HCT116 (cell line): ENCODE results near the gene C8A.

Experiments used
- ELF1 ChIP-seq: IDR thresholded peaks from 2 replicates; pipeline ENCODE4 v1.6.1; 2012; ENCODE audit warnings: low read depth, borderline replicate concordance
- JUND ChIP-seq: IDR thresholded peaks from 2 replicates; pipeline ENCODE4 v1.6.1; 2012
- POLR2A ChIP-seq: IDR thresholded peaks from 2 replicates; pipeline ENCODE4 v1.7.0; 2011; ENCODE audit warnings: borderline replicate concordance; ENCODE audit not compliant: insufficient read depth, insufficient read length; ENCODE audit errors: extremely low read depth
- POLR2AphosphoS5 ChIP-seq: IDR thresholded peaks from 2 replicates; pipeline ENCODE4 v1.6.1; 2011; ENCODE audit warnings: mild to moderate bottlenecking, low read depth, low read length, moderate library complexity
- YY1 ChIP-seq: IDR thresholded peaks from 2 replicates; pipeline ENCODE4 v1.6.1; 2011; ENCODE audit warnings: low read length, low read depth, moderate library complexity, mild to moderate bottlenecking; ENCODE audit not compliant: insufficient replicate concordance; ENCODE audit errors: extremely low read depth
- ZFX ChIP-seq: fragments of 450-650 bp; IDR thresholded peaks from 2 replicates; pipeline ENCODE4 v1.6.1; 2017
- TF ChIP-seq, protein P1 (sequence below), 3 experiments: fragments of 200-600 bp in 1 of 3; sonication (generic) in 1 of 3; IDR thresholded peaks in 2 of 3; conservative IDR thresholded peaks in 1 of 3; 2 replicates each; pipeline ENCODE4 v1.5.1; 2012 to 2017; ENCODE audit warnings: low read depth in 2 of 3, low read length in 2 of 3, antibody characterized with exemption in 1 of 3, borderline replicate concordance in 1 of 3, control low read depth in 1 of 3, mild to moderate bottlenecking in 1 of 3, mixed read lengths in 1 of 3, mixed run types in 1 of 3, moderate library complexity in 1 of 3; ENCODE audit not compliant: insufficient read depth in 1 of 3
- TF ChIP-seq, protein P2 (sequence below): IDR thresholded peaks from 2 replicates; pipeline ENCODE4 v1.6.1; 2012; ENCODE audit warnings: low read depth

DNA sequence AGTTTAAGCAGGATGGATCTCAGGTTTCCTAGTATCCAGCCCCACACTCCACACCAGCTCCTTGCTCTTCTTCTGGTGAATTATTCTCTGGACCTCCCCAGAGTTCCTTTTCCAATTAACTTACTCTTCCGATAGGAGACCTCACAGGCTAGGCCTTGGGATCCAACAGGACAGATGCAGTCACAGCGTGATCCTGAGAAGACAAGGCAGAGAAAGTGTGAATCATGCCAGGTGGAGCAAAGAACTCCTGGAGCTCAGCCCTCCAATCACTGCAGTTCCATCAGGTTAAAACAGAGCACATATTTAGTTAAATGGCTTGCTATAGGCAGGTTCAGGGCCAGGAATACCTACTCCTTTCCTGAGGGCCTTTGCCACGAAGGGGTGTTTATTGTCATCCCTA, 77.1 kb downstream of the C8A start:
- TF ChIP-seq, protein P1, sequence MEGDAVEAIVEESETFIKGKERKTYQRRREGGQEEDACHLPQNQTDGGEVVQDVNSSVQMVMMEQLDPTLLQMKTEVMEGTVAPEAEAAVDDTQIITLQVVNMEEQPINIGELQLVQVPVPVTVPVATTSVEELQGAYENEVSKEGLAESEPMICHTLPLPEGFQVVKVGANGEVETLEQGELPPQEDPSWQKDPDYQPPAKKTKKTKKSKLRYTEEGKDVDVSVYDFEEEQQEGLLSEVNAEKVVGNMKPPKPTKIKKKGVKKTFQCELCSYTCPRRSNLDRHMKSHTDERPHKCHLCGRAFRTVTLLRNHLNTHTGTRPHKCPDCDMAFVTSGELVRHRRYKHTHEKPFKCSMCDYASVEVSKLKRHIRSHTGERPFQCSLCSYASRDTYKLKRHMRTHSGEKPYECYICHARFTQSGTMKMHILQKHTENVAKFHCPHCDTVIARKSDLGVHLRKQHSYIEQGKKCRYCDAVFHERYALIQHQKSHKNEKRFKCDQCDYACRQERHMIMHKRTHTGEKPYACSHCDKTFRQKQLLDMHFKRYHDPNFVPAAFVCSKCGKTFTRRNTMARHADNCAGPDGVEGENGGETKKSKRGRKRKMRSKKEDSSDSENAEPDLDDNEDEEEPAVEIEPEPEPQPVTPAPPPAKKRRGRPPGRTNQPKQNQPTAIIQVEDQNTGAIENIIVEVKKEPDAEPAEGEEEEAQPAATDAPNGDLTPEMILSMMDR (IDR thresholded peaks at IDR 0.05 in 2 of 3, conservative IDR thresholded peaks at IDR 0.05 in 1 of 3; ENCODE audit: borderline replicate concordance in 1 of 3, insufficient read depth in 1 of 3, low read depth in 2 of 3, low read length in 2 of 3) = no peak
- TF ChIP-seq, protein P2, sequence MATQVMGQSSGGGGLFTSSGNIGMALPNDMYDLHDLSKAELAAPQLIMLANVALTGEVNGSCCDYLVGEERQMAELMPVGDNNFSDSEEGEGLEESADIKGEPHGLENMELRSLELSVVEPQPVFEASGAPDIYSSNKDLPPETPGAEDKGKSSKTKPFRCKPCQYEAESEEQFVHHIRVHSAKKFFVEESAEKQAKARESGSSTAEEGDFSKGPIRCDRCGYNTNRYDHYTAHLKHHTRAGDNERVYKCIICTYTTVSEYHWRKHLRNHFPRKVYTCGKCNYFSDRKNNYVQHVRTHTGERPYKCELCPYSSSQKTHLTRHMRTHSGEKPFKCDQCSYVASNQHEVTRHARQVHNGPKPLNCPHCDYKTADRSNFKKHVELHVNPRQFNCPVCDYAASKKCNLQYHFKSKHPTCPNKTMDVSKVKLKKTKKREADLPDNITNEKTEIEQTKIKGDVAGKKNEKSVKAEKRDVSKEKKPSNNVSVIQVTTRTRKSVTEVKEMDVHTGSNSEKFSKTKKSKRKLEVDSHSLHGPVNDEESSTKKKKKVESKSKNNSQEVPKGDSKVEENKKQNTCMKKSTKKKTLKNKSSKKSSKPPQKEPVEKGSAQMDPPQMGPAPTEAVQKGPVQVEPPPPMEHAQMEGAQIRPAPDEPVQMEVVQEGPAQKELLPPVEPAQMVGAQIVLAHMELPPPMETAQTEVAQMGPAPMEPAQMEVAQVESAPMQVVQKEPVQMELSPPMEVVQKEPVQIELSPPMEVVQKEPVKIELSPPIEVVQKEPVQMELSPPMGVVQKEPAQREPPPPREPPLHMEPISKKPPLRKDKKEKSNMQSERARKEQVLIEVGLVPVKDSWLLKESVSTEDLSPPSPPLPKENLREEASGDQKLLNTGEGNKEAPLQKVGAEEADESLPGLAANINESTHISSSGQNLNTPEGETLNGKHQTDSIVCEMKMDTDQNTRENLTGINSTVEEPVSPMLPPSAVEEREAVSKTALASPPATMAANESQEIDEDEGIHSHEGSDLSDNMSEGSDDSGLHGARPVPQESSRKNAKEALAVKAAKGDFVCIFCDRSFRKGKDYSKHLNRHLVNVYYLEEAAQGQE = no peak
- TF ChIP-seq ZFX = no peak
- no peak for TF ChIP-seq JUND
- TF ChIP-seq YY1 = no peak
- no peak for TF ChIP-seq ELF1
- TF ChIP-seq POLR2A = no peak
- no peak for TF ChIP-seq POLR2AphosphoS5
